UCSD-AML1 (cell line): Measurements from ENCODE around the gene TSPY8.
"Not testable (repeated sequence)": the region's sequence is repeated elsewhere in the genome, so short reads cannot be mapped to it uniquely, and the experiment has no call there.

Source experiments
- DNase-seq: peaks from one replicate; lab custom pipeline; 2025; ENCODE audit not compliant: unreplicated experiment; lab: John Stamatoyannopoulos, UW

The TSPY8 gene

GRCh38 chrY:9357497-9357896, at the start of gene TSPY8:
TSPY8 (plus strand) TSS chrY:9357797; CDS start chrY:9357843, 46 bp downstream.
- not testable (repeated sequence) for DNase-seq

- DNase-seq: no peak
Observed at GRCh38 chrY:9320996-9321395, 36.6 kb upstream of the TSPY8 start.

- DNase-seq: not testable (repeated sequence)
Observed at GRCh38 chrY:9337164-9337563, 20.4 kb upstream of the TSPY8 start, which contains the start of gene TSPY4. TSPY4 (plus strand) TSS chrY:9337464; CDS start chrY:9337510, 46 bp downstream.

- not testable (repeated sequence) for DNase-seq
Observed at GRCh38 chrY:9396527-9396926, 38.9 kb downstream of the TSPY8 start.

GRCh38 chrY:9398121-9398520, 40.5 kb downstream of the TSPY8 start, which contains the start of gene TSPY3:
TSPY3 (plus strand) TSS chrY:9398421; CDS start chrY:9398467, 46 bp downstream.
- DNase-seq: not testable (repeated sequence)
